Keratinocyte (primary cell): ENCODE data around the gene PTP4A2. TPM values are rescaled to one million over a fixed set of nuclear protein-coding genes. Genes with fewer than 3 reads are reported as not detected.

Experiments
- DNase-seq: peaks from one replicate; pipeline ENCODE4 v3.0.0-alpha.2; 2011; ENCODE audit warnings: low read depth, missing footprints, low spot score
- FAIRE-seq: peaks from 2 replicates; lab custom pipeline; 2011; peaks lifted over from hg19 to GRCh38; lab: Jason Lieb, UNC
- H2AFZ ChIP-seq: 2 replicates; pipeline ENCODE4 v1.6.0; 2012; ENCODE audit warnings: low read length, control low read depth, inconsistent platforms; ENCODE audit not compliant: control insufficient read depth
- H3K27ac ChIP-seq: 2 replicates; pipeline ENCODE4 v1.5.1; 2011; ENCODE audit warnings: low read length; ENCODE audit not compliant: control insufficient read depth, insufficient read depth
- H3K27me3 ChIP-seq: 3 replicates; pipeline ENCODE4 v1.6.0; 2011; ENCODE audit warnings: low read length; ENCODE audit not compliant: control insufficient read depth, insufficient read depth; ENCODE audit errors: extremely low read depth
- H3K36me3 ChIP-seq, 2 experiments: 2 replicates in 1 of 2; 3 replicates in 1 of 2; pipeline ENCODE4 v1.5.1; 2011; ENCODE audit warnings: low read length in 2 of 2, mild to moderate bottlenecking in 1 of 2; ENCODE audit not compliant: control insufficient read depth in 2 of 2, insufficient read depth in 2 of 2; ENCODE audit errors: extremely low read depth in 1 of 2
- H3K4me1 ChIP-seq: 3 replicates; pipeline ENCODE4 v1.5.1; 2011; ENCODE audit warnings: low read length; ENCODE audit not compliant: control insufficient read depth, insufficient read depth; ENCODE audit errors: extremely low read depth
- H3K4me2 ChIP-seq: 3 replicates; pipeline ENCODE4 v1.6.0; 2011; ENCODE audit warnings: low read depth, low read length; ENCODE audit not compliant: control insufficient read depth, insufficient read depth; ENCODE audit errors: extremely low read depth
- H3K4me3 ChIP-seq, 3 experiments: fragments of 200-600 bp in 1 of 3; sonication (generic) in 1 of 3; 2 replicates in 2 of 3; 3 replicates in 1 of 3; pipeline ENCODE4 v1.5.1; 2011 to 2016; ENCODE audit warnings: low read length in 3 of 3, mild to moderate bottlenecking in 3 of 3, control low read depth in 2 of 3, inconsistent platforms in 1 of 3, low read depth in 1 of 3, mixed read lengths in 1 of 3, mixed run types in 1 of 3, moderate library complexity in 1 of 3; ENCODE audit not compliant: control insufficient read depth in 2 of 3, insufficient read depth in 2 of 3; ENCODE audit errors: extremely low read depth in 1 of 3
- H3K79me2 ChIP-seq: 2 replicates; pipeline ENCODE4 v1.6.0; 2012; ENCODE audit warnings: low read length; ENCODE audit not compliant: control insufficient read depth, insufficient read depth
- H3K9ac ChIP-seq: 3 replicates; pipeline ENCODE4 v1.6.0; 2011; ENCODE audit warnings: low read length; ENCODE audit not compliant: control insufficient read depth, insufficient read depth; ENCODE audit errors: extremely low read depth
- H3K9me1 ChIP-seq: 3 replicates; pipeline ENCODE4 v1.6.0; 2011; ENCODE audit warnings: low read length; ENCODE audit not compliant: control insufficient read depth, insufficient read depth; ENCODE audit errors: extremely low read depth
- H3K9me3 ChIP-seq: 2 replicates; pipeline ENCODE4 v1.5.1; 2012; ENCODE audit warnings: low read depth, low read length; ENCODE audit not compliant: control insufficient read depth
- H4K20me1 ChIP-seq: 3 replicates; pipeline ENCODE4 v1.6.0; 2011; ENCODE audit warnings: low read length; ENCODE audit not compliant: control insufficient read depth, insufficient read depth; ENCODE audit errors: extremely low read depth
- EZH2 ChIP-seq: IDR thresholded peaks from one replicate; pipeline ENCODE4 v1.6.1; 2012; ENCODE audit warnings: inconsistent platforms, mild to moderate bottlenecking, low read length, moderate library complexity
- dilution Hi-C: fragments of 300-500 bp; cut with MboI; formaldehyde crosslinking; loops from one replicate; pipeline ENCODE4 v1.7.0; 2020; ENCODE audit warnings: low sequenced_read_pairs; ENCODE audit not compliant: extremely low pct_ligation_motif_present
- polyA plus RNA-seq, 5 experiments: library from polyadenylated mRNA; depleted of rRNA in 3 of 5; stranded (reverse) in 3 of 5; stranded (forward) in 1 of 5; unstranded in 1 of 5; fragments of >200 nt; gene quantifications; 1 replicate in 1 of 5; 2 replicates in 3 of 5; 3 replicates in 1 of 5; pipeline versions ENCODE4 v1.2.1 to v1.2.3, GENCODE V29; 2011 to 2012; ENCODE audit warnings: missing spikeins in 2 of 5, low read depth in 1 of 5, low replicate concordance in 1 of 5
- TF ChIP-seq, protein P1 (sequence below), 3 experiments: IDR thresholded peaks in 1 of 3; conservative IDR thresholded peaks in 1 of 3; optimal IDR thresholded peaks in 1 of 3; 2 replicates in 2 of 3; 3 replicates in 1 of 3; pipeline versions ENCODE3 to v1.5.1; 2011; ENCODE audit warnings: low read length in 3 of 3, mild to moderate bottlenecking in 3 of 3, moderate library complexity in 2 of 3, control low read depth in 1 of 3, inconsistent platforms in 1 of 3; ENCODE audit not compliant: insufficient read depth in 2 of 3; ENCODE audit errors: extremely low read depth in 1 of 3

PTP4A2 gene
- polyA plus RNA-seq, 1 donor (not counting 4 experiments of a cell fraction or from before 2014, with no cell fraction given): 368 TPM

DNA sequence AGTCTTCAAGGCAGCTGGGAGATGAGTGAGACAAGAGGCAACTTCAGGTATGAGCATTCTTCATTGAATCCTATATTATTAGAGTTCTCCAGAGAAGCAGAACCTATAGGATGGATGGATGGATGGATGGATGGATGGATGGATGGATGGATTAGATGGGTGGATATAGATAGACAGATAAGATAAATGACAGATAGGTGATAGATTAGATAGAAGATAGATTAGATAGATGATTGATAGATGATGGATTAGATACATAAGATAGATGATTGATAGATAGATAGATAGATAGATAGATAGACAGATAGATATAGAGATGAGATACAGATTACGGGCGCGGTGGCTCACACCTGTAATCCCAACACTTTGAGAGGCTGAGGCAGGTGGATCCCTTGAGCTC lies 79.1 kb downstream of the PTP4A2 start:
- dilution Hi-C loops: no loop called here
- FAIRE-seq: no peak
- no peak for TF ChIP-seq EZH2
- TF ChIP-seq, protein P1, sequence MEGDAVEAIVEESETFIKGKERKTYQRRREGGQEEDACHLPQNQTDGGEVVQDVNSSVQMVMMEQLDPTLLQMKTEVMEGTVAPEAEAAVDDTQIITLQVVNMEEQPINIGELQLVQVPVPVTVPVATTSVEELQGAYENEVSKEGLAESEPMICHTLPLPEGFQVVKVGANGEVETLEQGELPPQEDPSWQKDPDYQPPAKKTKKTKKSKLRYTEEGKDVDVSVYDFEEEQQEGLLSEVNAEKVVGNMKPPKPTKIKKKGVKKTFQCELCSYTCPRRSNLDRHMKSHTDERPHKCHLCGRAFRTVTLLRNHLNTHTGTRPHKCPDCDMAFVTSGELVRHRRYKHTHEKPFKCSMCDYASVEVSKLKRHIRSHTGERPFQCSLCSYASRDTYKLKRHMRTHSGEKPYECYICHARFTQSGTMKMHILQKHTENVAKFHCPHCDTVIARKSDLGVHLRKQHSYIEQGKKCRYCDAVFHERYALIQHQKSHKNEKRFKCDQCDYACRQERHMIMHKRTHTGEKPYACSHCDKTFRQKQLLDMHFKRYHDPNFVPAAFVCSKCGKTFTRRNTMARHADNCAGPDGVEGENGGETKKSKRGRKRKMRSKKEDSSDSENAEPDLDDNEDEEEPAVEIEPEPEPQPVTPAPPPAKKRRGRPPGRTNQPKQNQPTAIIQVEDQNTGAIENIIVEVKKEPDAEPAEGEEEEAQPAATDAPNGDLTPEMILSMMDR (optimal IDR thresholded peaks at IDR 0.05 in 1 of 3, IDR thresholded peaks at IDR 0.05 in 1 of 3, conservative IDR thresholded peaks at IDR 0.05 in 1 of 3; ENCODE audit: extremely low read depth in 1 of 3, insufficient read depth in 2 of 3, low read length in 3 of 3): no peak

DNA sequence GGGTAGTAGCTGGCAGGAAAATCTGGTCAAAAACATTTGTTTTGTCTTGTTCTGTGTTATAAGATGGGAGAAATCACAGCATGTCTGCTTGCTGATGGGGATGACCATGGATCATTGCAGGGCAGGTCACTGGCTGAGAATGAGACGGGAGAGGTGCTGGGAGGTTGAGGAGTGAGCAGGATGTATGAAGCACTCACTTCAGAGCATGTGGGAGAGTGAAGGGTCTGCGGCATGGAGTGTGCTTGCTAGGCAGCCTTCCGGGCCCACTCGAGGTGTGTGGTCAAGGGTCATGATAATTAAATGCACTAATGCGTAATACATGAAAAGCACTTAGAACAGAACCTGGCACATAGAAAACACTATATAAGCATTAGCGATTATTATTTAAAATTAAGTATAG lies 80.3 kb downstream of the PTP4A2 start:
- FAIRE-seq (no peak), DNase-seq (no peak)
- H3K27me3 ChIP-seq: no peaks in the 10 kb centered on the region
- no peak overlapping the region for H3K27ac ChIP-seq
- TF ChIP-seq EZH2: no peak
- TF ChIP-seq, protein P1 (optimal IDR thresholded peaks at IDR 0.05 in 1 of 3, IDR thresholded peaks at IDR 0.05 in 1 of 3, conservative IDR thresholded peaks at IDR 0.05 in 1 of 3; ENCODE audit: extremely low read depth in 1 of 3, insufficient read depth in 2 of 3, low read length in 3 of 3): no peak
- no peaks in the 10 kb centered on the region for H3K4me1 ChIP-seq
- no peak overlapping the region for H3K9ac ChIP-seq
- no peaks in the 10 kb centered on the region for H4K20me1 ChIP-seq
- H3K4me3 ChIP-seq: no peak overlapping the region
- no peaks in the 10 kb centered on the region for H3K9me3 ChIP-seq
- H3K4me2 ChIP-seq: no peak overlapping the region
- no peaks in the 10 kb centered on the region for H3K36me3 ChIP-seq
- no peak overlapping the region for H2AFZ ChIP-seq
- dilution Hi-C loops: no loop called here
- no peaks in the 10 kb centered on the region for H3K79me2 ChIP-seq
- no peaks in the 10 kb centered on the region for H3K9me1 ChIP-seq

More for the DNA sequence above, 79.1 kb downstream of the PTP4A2 start:
- no peaks in the 10 kb centered on the region for H3K9me1 ChIP-seq
- H3K4me1 ChIP-seq: no peaks in the 10 kb centered on the region
- no peak overlapping the region for H3K4me3 ChIP-seq
- H3K79me2 ChIP-seq: no peaks in the 10 kb centered on the region
- no peak overlapping the region for H3K27ac ChIP-seq
- H3K9ac ChIP-seq: no peak overlapping the region
- H4K20me1 ChIP-seq: no peaks in the 10 kb centered on the region
- H2AFZ ChIP-seq: no peak overlapping the region
- DNase-seq: no peak
- H3K36me3 ChIP-seq: no peaks in the 10 kb centered on the region
- no peaks in the 10 kb centered on the region for H3K27me3 ChIP-seq
- H3K9me3 ChIP-seq: no peaks in the 10 kb centered on the region
- H3K4me2 ChIP-seq: no peak overlapping the region

Other genes with a start within 250 kb of the PTP4A2 start
- gene COL16A1, start 234.4 kb downstream of the PTP4A2 start, polyA plus RNA-seq: 31.2 to 75.5 TPM (median 43.4 TPM) in 3 replicates
- gene ADGRB2, start 174.0 kb downstream of the PTP4A2 start, polyA plus RNA-seq: 0.68 to 1.6 TPM (median 0.96 TPM) in 3 replicates
- gene SPOCD1, start 122.3 kb downstream of the PTP4A2 start, polyA plus RNA-seq: 3.3 to 12.0 TPM (median 4.7 TPM) in 3 replicates
- gene KHDRBS1, start 75.5 kb upstream of the PTP4A2 start, polyA plus RNA-seq: 23.1 to 74.9 TPM (median 54.7 TPM) in 3 replicates
- 6.8 to 11.7 TPM (median 7.3 TPM) in 3 replicates for gene TMEM39B, start 134.6 kb upstream of the PTP4A2 start, polyA plus RNA-seq
- gene KPNA6, start 169.7 kb upstream of the PTP4A2 start, polyA plus RNA-seq: 34.6 to 43.1 TPM (median 42.6 TPM) in 3 replicates
- 17.1 to 35.8 TPM (median 20.0 TPM) in 3 replicates for gene TXLNA, start 241.3 kb upstream of the PTP4A2 start, polyA plus RNA-seq